Measurements from ENCODE around the gene PPIH. TPM values are rescaled to one million over a fixed set of nuclear protein-coding genes. Genes with fewer than 3 reads are reported as not detected.
"Not testable (repeated sequence)": the region's sequence is repeated elsewhere in the genome, so short reads cannot be mapped to it uniquely, and the experiment has no call there.

The PPIH gene
- total and polyA plus RNA-seq, 2 donors from 2014 or later = 25.6 to 40.7 TPM

DNA sequence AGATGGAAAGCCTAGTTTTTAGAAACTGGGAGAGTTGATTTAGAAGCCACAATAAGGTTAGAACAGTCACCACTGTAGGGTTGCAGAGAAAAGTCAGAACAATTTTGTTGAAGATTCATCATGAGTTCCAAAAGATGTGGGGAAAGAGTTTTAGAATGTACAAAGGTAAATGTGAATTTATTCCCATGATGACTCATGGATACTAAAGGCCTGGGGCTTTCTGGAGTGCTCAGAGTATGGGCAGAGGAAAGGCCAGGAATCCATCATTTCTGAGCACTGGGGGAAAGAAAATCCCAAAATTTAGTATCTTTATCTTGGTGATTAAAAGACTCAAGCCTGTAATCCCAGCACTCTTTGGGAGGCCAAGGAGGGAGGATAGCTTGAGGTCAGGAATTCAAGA lies 41.8 kb downstream of the PPIH start:
- Histone ChIP-seq H3K9ac (ENCODE audit: low read length in 3 of 3) (no peak overlapping the region), H3K4me1 (ENCODE audit: control insufficient read depth in 2 of 3, insufficient read depth in 2 of 3, low read depth in 1 of 3, low read length in 3 of 3) (no peaks in the 10 kb centered on the region), H3K27ac (ENCODE audit: low read depth in 2 of 2, low read length in 2 of 2) (no peak overlapping the region), H3K4me3 (ENCODE audit: low read length in 3 of 3) (no peak overlapping the region), H3K27me3 (ENCODE audit: control insufficient read depth, insufficient read depth, low read length) (no peaks in the 10 kb centered on the region), H3K9me3 (ENCODE audit: control insufficient read depth in 2 of 3, insufficient read depth in 1 of 3, low read length in 3 of 3) (no peaks in the 10 kb centered on the region), H3K36me3 (ENCODE audit: control insufficient read depth in 2 of 3, insufficient read depth in 3 of 3, low read length in 3 of 3) (peaks cover 15 to 56% (median 38%) of the 10 kb centered on the region in 3 donors)
- DNase-seq (no peak), FAIRE-seq (no peak)
- TF ChIP-seq, protein P1, sequence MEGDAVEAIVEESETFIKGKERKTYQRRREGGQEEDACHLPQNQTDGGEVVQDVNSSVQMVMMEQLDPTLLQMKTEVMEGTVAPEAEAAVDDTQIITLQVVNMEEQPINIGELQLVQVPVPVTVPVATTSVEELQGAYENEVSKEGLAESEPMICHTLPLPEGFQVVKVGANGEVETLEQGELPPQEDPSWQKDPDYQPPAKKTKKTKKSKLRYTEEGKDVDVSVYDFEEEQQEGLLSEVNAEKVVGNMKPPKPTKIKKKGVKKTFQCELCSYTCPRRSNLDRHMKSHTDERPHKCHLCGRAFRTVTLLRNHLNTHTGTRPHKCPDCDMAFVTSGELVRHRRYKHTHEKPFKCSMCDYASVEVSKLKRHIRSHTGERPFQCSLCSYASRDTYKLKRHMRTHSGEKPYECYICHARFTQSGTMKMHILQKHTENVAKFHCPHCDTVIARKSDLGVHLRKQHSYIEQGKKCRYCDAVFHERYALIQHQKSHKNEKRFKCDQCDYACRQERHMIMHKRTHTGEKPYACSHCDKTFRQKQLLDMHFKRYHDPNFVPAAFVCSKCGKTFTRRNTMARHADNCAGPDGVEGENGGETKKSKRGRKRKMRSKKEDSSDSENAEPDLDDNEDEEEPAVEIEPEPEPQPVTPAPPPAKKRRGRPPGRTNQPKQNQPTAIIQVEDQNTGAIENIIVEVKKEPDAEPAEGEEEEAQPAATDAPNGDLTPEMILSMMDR (IDR thresholded peaks at IDR 0.05; ENCODE audit: borderline replicate concordance, extremely low read depth, insufficient read depth) = no peak
- intact Hi-C loops (cut with DNase I) = no loop called here

GRCh38 chr1:42703888-42704464 lies 45.8 kb downstream of the PPIH start:
- Histone ChIP-seq H3K36me3 (ENCODE audit: control insufficient read depth in 2 of 3, insufficient read depth in 3 of 3, low read length in 3 of 3) (peaks cover 8 to 43% (median 23%) of the 10 kb centered on the region in 3 donors), H3K27me3 (ENCODE audit: control insufficient read depth, insufficient read depth, low read length) (no peaks in the 10 kb centered on the region), H3K4me3 (ENCODE audit: low read length in 3 of 3) (no peak overlapping the region), H3K4me1 (ENCODE audit: control insufficient read depth in 2 of 3, insufficient read depth in 2 of 3, low read depth in 1 of 3, low read length in 3 of 3) (no peaks in the 10 kb centered on the region), H3K9me3 (ENCODE audit: control insufficient read depth in 2 of 3, insufficient read depth in 1 of 3, low read length in 3 of 3) (no peaks in the 10 kb centered on the region), H3K9ac (ENCODE audit: low read length in 3 of 3) (no peak overlapping the region), H3K27ac (ENCODE audit: low read depth in 2 of 2, low read length in 2 of 2) (no peak overlapping the region)
- DNase-seq (no peak), FAIRE-seq (no peak)
- intact Hi-C loops (cut with DNase I) = no loop called here
- TF ChIP-seq, protein P1 (IDR thresholded peaks at IDR 0.05; ENCODE audit: borderline replicate concordance, extremely low read depth, insufficient read depth) = no peak

DNA sequence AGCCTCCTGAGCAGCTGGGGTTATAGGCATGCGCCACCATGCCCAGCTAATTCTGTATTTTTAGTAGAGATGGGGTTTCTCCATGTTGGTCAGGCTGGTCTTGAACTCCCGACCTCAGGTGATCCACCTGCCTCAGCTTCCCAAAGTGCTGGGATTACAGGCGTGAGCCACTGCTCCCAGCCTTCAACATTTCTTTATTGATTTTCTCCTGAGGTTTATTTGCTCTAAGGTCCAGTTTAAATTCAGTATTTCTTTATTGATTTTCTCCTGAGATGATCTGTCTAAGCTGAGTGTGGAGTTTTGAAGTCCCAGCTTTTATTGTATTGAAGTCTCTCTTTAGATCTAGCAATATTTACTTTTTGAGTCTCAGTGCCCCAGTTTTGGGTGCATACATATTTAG lies 54.6 kb downstream of the PPIH start:
- H3K27me3 ChIP-seq (ENCODE audit: control insufficient read depth, insufficient read depth, low read length); H3K9ac ChIP-seq (ENCODE audit: low read length in 3 of 3); intact Hi-C loops (cut with DNase I); H3K27ac ChIP-seq (ENCODE audit: low read depth in 2 of 2, low read length in 2 of 2); DNase-seq; H3K4me1 ChIP-seq (ENCODE audit: control insufficient read depth in 2 of 3, insufficient read depth in 2 of 3, low read depth in 1 of 3, low read length in 3 of 3); H3K9me3 ChIP-seq (ENCODE audit: control insufficient read depth in 2 of 3, insufficient read depth in 1 of 3, low read length in 3 of 3); H3K4me3 ChIP-seq (ENCODE audit: low read length in 3 of 3); FAIRE-seq; H3K36me3 ChIP-seq (ENCODE audit: control insufficient read depth in 2 of 3, insufficient read depth in 3 of 3, low read length in 3 of 3): not testable (repeated sequence)

DNA sequence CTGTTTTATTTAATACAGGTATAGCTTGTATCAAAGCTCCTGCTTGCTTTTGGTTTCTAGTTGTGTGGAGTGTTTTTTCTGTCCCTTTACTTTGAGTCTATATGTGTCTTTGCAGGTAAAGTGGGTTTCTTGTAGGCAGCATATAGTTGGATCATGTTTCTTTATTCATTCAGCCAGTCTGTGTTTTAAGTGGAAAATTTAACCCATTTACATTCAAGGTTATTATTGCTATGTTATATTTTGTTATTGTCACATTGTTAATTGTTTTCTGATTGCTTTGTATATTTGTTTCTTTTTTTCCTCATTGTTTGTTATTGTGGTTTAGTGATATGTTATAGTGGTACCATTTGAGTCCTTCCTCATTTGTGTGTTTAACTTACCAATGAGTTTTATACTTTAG lies 55.1 kb downstream of the PPIH start:
- intact Hi-C loops (cut with DNase I) = no loop called here
- Histone ChIP-seq H3K9me3 (ENCODE audit: control insufficient read depth in 2 of 3, insufficient read depth in 1 of 3, low read length in 3 of 3) (peaks cover 0 to 2% (median 0%) of the 10 kb centered on the region in 3 donors), H3K36me3 (ENCODE audit: control insufficient read depth in 2 of 3, insufficient read depth in 3 of 3, low read length in 3 of 3) (peaks cover 0 to 2% (median 2%) of the 10 kb centered on the region in 3 donors), H3K4me1 (ENCODE audit: control insufficient read depth in 2 of 3, insufficient read depth in 2 of 3, low read depth in 1 of 3, low read length in 3 of 3) (no peaks in the 10 kb centered on the region), H3K9ac (ENCODE audit: low read length in 3 of 3) (no peak overlapping the region), H3K27ac (ENCODE audit: low read depth in 2 of 2, low read length in 2 of 2) (no peak overlapping the region), H3K4me3 (ENCODE audit: low read length in 3 of 3) (no peak overlapping the region), H3K27me3 (ENCODE audit: control insufficient read depth, insufficient read depth, low read length) (no peaks in the 10 kb centered on the region)
- no peak for DNase-seq
- TF ChIP-seq, protein P1 (IDR thresholded peaks at IDR 0.05; ENCODE audit: borderline replicate concordance, extremely low read depth, insufficient read depth) = no peak
- no peak for FAIRE-seq

- H3K4me1 ChIP-seq (ENCODE audit: control insufficient read depth in 2 of 3, insufficient read depth in 2 of 3, low read depth in 1 of 3, low read length in 3 of 3); H3K4me3 ChIP-seq (ENCODE audit: low read length in 3 of 3); H3K27me3 ChIP-seq (ENCODE audit: control insufficient read depth, insufficient read depth, low read length); H3K9me3 ChIP-seq (ENCODE audit: control insufficient read depth in 2 of 3, insufficient read depth in 1 of 3, low read length in 3 of 3); DNase-seq; H3K27ac ChIP-seq (ENCODE audit: low read depth in 2 of 2, low read length in 2 of 2); H3K36me3 ChIP-seq (ENCODE audit: control insufficient read depth in 2 of 3, insufficient read depth in 3 of 3, low read length in 3 of 3); H3K9ac ChIP-seq (ENCODE audit: low read length in 3 of 3); intact Hi-C loops (cut with DNase I); FAIRE-seq: not testable (repeated sequence)
These were observed 56.2 kb downstream of the PPIH start for GRCh38 chr1:42714441-42714840.
